Activated CD4-positive, alpha-beta T cell treated with anti-CD3 and anti-CD28 coated beads, Interleukin-2, amount 10 ng/mL, durations not matched to agents 7 days and 5 days (primary cell): ENCODE data around the gene RAB3C. TPM values are rescaled to one million over a fixed set of nuclear protein-coding genes. Genes with fewer than 3 reads are reported as not detected.

ENCODE experiments used
- CTCF ChIA-PET: fragments of 350-600 bp; sonication (Branson Sonifier 250); formaldehyde crosslinking; loops from one replicate; lab custom pipeline; 2021; ENCODE audit warnings: antibody characterized with exemption; lab: Charles Lee
- POLR2A ChIA-PET: fragments of 350-600 bp; sonication (Branson Sonifier 250); formaldehyde crosslinking; loops from one replicate; lab custom pipeline; 2021; ENCODE audit warnings: antibody characterized with exemption; lab: Charles Lee
- DNase-seq: peaks from one replicate; pipeline ENCODE4 v3.0.0-alpha.2; 2020
- H3K27ac Mint-ChIP-seq: one replicate; pipeline ENCODE4 v1.8.0; 2021; ENCODE audit warnings: mild to moderate bottlenecking, moderate library complexity, mixed read lengths
- H3K27me3 Mint-ChIP-seq: one replicate; pipeline ENCODE4 v1.8.0; 2021; ENCODE audit warnings: mixed read lengths
- H3K36me3 Mint-ChIP-seq: one replicate; pipeline ENCODE4 v1.8.0; 2021; ENCODE audit warnings: low read depth, mixed read lengths
- H3K4me1 Mint-ChIP-seq: one replicate; pipeline ENCODE4 v1.8.0; 2021; ENCODE audit warnings: mixed read lengths
- H3K4me3 Mint-ChIP-seq: one replicate; pipeline ENCODE4 v1.8.0; 2021; ENCODE audit warnings: mild to moderate bottlenecking, moderate library complexity, mixed read lengths
- H3K9me3 Mint-ChIP-seq: one replicate; pipeline ENCODE4 v1.8.0; 2021; ENCODE audit warnings: mixed read lengths
- total RNA-seq, 2 experiments: library from RNA; stranded (reverse); gene quantifications; one replicate each; pipeline ENCODE4 v1.2.3, GENCODE V29; 2021

Gene RAB3C
- total RNA-seq, 2 experiments from 2014 or later: not detected

GRCh38 chr5:58875599-58875998 lies 292.7 kb downstream of the RAB3C start:
- Mint-ChIP-seq H3K27ac (no peak overlapping the region), H3K36me3 (no peaks in the 10 kb centered on the region), H3K4me3 (no peak overlapping the region), H3K4me1 (no peaks in the 10 kb centered on the region), H3K27me3 (peaks cover 32% of the 10 kb centered on the region), H3K9me3 (no peaks in the 10 kb centered on the region)
- no peak for DNase-seq
- CTCF ChIA-PET: no interaction called here
- POLR2A ChIA-PET: no interaction called here

- no peaks in the 10 kb centered on the region for H3K9me3 Mint-ChIP-seq
- DNase-seq: no peak
- H3K27ac Mint-ChIP-seq: no peak overlapping the region
- peaks cover 7% of the 10 kb centered on the region for H3K27me3 Mint-ChIP-seq
- peaks cover 26% of the 10 kb centered on the region for H3K4me1 Mint-ChIP-seq
- no peaks in the 10 kb centered on the region for H3K36me3 Mint-ChIP-seq
- no peak overlapping the region for H3K4me3 Mint-ChIP-seq
- ChIA-PET POLR2A (no interaction called here), CTCF (interaction anchor here (1.8 to 2.2 kb wide), 3 partner anchors 8 to 289 kb away, joined by 8 to 9 read pairs (median 9); no protein-coding TSS in a partner anchor)
Measured at GRCh38 chr5:58885260-58885659, 302.4 kb downstream of the RAB3C start.

- Mint-ChIP-seq H3K4me1 (peaks cover 34% of the 10 kb centered on the region), H3K27me3 (peaks cover 7% of the 10 kb centered on the region), H3K9me3 (no peaks in the 10 kb centered on the region), H3K27ac (peak overlapping the region; percentile 0), H3K36me3 (no peaks in the 10 kb centered on the region), H3K4me3 (no peak overlapping the region)
- ChIA-PET CTCF (interaction anchor here (0.6 to 2.9 kb wide), 25 partner anchors 8 to 493 kb away, joined by 3 to 13 read pairs (median 4); no protein-coding TSS in a partner anchor), POLR2A (no interaction called here)
- peak; percentile 65 for DNase-seq
Measured at GRCh38 chr5:58886315-58887207, 303.7 kb downstream of the RAB3C start.

- ChIA-PET CTCF (interaction anchor here (0.6 to 2.9 kb wide), 18 partner anchors 8 to 301 kb away, joined by 3 to 13 read pairs (median 4); no protein-coding TSS in a partner anchor), POLR2A (no interaction called here)
- no peak for DNase-seq
- Mint-ChIP-seq H3K9me3 (no peaks in the 10 kb centered on the region), H3K27me3 (peaks cover 7% of the 10 kb centered on the region), H3K27ac (peak overlapping the region; percentile 36), H3K36me3 (no peaks in the 10 kb centered on the region), H3K4me3 (no peak overlapping the region), H3K4me1 (peaks cover 36% of the 10 kb centered on the region)
Measured at GRCh38 chr5:58887311-58887710, 304.4 kb downstream of the RAB3C start.

- Mint-ChIP-seq H3K4me3 (no peak overlapping the region), H3K27ac (peak overlapping the region; percentile 55), H3K27me3 (peaks cover 7% of the 10 kb centered on the region), H3K36me3 (no peaks in the 10 kb centered on the region), H3K4me1 (peaks cover 36% of the 10 kb centered on the region), H3K9me3 (no peaks in the 10 kb centered on the region)
- DNase-seq: peak; percentile 15
- POLR2A ChIA-PET: no interaction called here
- CTCF ChIA-PET: interaction anchor here (1.0 to 2.9 kb wide), 6 partner anchors 10 to 300 kb away, joined by 3 to 13 read pairs (median 6); no protein-coding TSS in a partner anchor
Measured at GRCh38 chr5:58887721-58888409, 305.0 kb downstream of the RAB3C start.

- no peak for DNase-seq
- POLR2A ChIA-PET: no interaction called here
Measured at GRCh38 chr5:58890265-58890664, 307.4 kb downstream of the RAB3C start.

GRCh38 chr5:58890701-58891085 lies 307.8 kb downstream of the RAB3C start:
- H3K36me3 Mint-ChIP-seq: no peaks in the 10 kb centered on the region

More at GRCh38 chr5:58890265-58890664, 307.4 kb downstream of the RAB3C start:
- no peaks in the 10 kb centered on the region for H3K9me3 Mint-ChIP-seq
- CTCF ChIA-PET: interaction anchor here (1.4 to 2.0 kb wide), 2 partner anchors 10 to 284 kb away, joined by 6 to 7 read pairs; no protein-coding TSS in a partner anchor
- H3K4me1 Mint-ChIP-seq: peaks cover 36% of the 10 kb centered on the region
- H3K4me3 Mint-ChIP-seq: no peak overlapping the region
- no peak overlapping the region for H3K27ac Mint-ChIP-seq
- H3K36me3 Mint-ChIP-seq: no peaks in the 10 kb centered on the region
- H3K27me3 Mint-ChIP-seq: no peaks in the 10 kb centered on the region

GRCh38 chr5:58891086-58891970 lies 308.5 kb downstream of the RAB3C start:
- peak overlapping the region; percentile 78 for H3K27ac Mint-ChIP-seq
- H3K9me3 Mint-ChIP-seq: no peaks in the 10 kb centered on the region
- peak; percentile 59 for DNase-seq
- POLR2A ChIA-PET: interaction anchor here (0.5 kb wide), 1 partner anchor 145 kb away, joined by 3 read pairs; no protein-coding TSS in a partner anchor
- no peak overlapping the region for H3K4me3 Mint-ChIP-seq
- CTCF ChIA-PET: interaction anchor here (0.7 to 2.0 kb wide), 9 partner anchors 9 to 283 kb away, joined by 3 to 7 read pairs (median 3); no protein-coding TSS in a partner anchor
- H3K4me1 Mint-ChIP-seq: peaks cover 33% of the 10 kb centered on the region
- no peaks in the 10 kb centered on the region for H3K27me3 Mint-ChIP-seq
- no peaks in the 10 kb centered on the region for H3K36me3 Mint-ChIP-seq

More at GRCh38 chr5:58890701-58891085, 307.8 kb downstream of the RAB3C start:
- Mint-ChIP-seq H3K27ac (no peak overlapping the region), H3K27me3 (no peaks in the 10 kb centered on the region), H3K4me3 (no peak overlapping the region), H3K4me1 (peaks cover 36% of the 10 kb centered on the region), H3K9me3 (no peaks in the 10 kb centered on the region)
- ChIA-PET CTCF (interaction anchor here (1.4 to 2.0 kb wide), 4 partner anchors 9 to 283 kb away, joined by 3 to 7 read pairs (median 5); no protein-coding TSS in a partner anchor), POLR2A (no interaction called here)
- DNase-seq: no peak

- no peak for DNase-seq
- no peak overlapping the region for H3K4me3 Mint-ChIP-seq
- H3K27me3 Mint-ChIP-seq: no peaks in the 10 kb centered on the region
- CTCF ChIA-PET: interaction anchor here (0.7 to 2.5 kb wide), 10 partner anchors 8 to 282 kb away, joined by 3 to 13 read pairs (median 3); no protein-coding TSS in a partner anchor
- POLR2A ChIA-PET: interaction anchor here (0.5 kb wide), 1 partner anchor 144 kb away, joined by 3 read pairs; no protein-coding TSS in a partner anchor
- H3K4me1 Mint-ChIP-seq: peaks cover 27% of the 10 kb centered on the region
- H3K36me3 Mint-ChIP-seq: no peaks in the 10 kb centered on the region
- H3K27ac Mint-ChIP-seq: no peak overlapping the region
- no peaks in the 10 kb centered on the region for H3K9me3 Mint-ChIP-seq
Measured at GRCh38 chr5:58891971-58892343, 309.1 kb downstream of the RAB3C start.

GRCh38 chr5:58893551-58893950 lies 310.7 kb downstream of the RAB3C start:
- ChIA-PET POLR2A (no interaction called here), CTCF (interaction anchor here (1.0 to 2.5 kb wide), 3 partner anchors 108 to 295 kb away, joined by 3 to 13 read pairs (median 3); no protein-coding TSS in a partner anchor)
- Mint-ChIP-seq H3K4me3 (no peak overlapping the region), H3K9me3 (no peaks in the 10 kb centered on the region), H3K4me1 (peaks cover 12% of the 10 kb centered on the region), H3K27ac (no peak overlapping the region), H3K36me3 (no peaks in the 10 kb centered on the region), H3K27me3 (no peaks in the 10 kb centered on the region)
- DNase-seq: no peak

- Mint-ChIP-seq H3K9me3 (no peaks in the 10 kb centered on the region), H3K36me3 (no peaks in the 10 kb centered on the region), H3K27me3 (no peaks in the 10 kb centered on the region), H3K27ac (no peak overlapping the region), H3K4me1 (no peaks in the 10 kb centered on the region), H3K4me3 (no peak overlapping the region)
- DNase-seq: no peak
- POLR2A ChIA-PET: no interaction called here
- CTCF ChIA-PET: interaction anchor here (0.8 to 1.8 kb wide), 2 partner anchors 11 to 483 kb away, joined by 4 to 8 read pairs; no protein-coding TSS in a partner anchor
Measured at GRCh38 chr5:58898006-58898405, 315.1 kb downstream of the RAB3C start.
